ENCODE results near the gene ANKRD28. TPM values are rescaled to one million over a fixed set of nuclear protein-coding genes. Genes with fewer than 3 reads are reported as not detected.

Gene ANKRD28
- total and polyA plus RNA-seq, 9 of the 15 experiments (the other 6 are each of a cell fraction or from before 2014, with no cell fraction given) = 11.7 to 66.0 (median 36.7) TPM

DNA sequence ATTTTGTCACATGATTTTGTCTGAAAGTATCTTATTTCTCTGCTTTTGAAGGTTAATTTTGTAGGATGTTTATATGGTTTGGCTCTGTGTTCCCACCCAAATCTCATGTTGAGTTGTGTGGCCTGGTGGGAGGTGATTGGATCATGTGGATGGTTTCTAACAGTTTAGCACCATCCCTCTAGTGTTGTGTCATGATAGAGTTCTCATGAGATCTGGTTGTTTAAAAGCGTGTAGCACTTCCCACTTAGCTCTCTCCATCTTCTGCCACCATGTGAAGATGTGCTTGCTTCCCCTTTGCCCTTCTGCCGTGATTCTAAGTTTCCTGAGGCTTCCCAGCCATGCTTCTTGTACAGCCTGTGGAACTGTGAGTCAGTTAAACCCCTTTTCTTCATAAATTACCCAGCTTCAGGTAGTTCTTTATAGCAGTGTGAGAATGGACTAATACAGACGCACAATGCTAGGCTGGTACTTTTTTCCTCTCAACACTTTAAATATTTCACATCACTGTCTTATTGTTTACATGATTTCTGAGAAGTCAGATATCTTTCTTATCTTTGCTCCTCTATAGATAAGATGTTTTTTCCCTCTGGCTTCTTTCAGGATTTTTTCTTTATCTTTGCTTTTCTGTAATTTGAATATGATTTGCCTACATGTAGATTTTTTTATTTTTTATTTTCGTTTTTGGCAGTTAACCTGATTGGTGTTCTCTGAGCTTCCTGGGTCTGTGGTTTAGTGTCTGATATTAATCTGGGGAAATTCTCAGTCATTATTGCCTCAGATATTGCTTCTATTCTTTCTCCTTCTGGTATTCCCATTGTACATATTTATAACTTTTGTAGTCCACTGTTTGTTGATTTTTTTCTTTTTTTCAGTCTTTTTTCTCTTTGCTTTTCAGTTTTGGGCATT is 174.0 kb downstream of the ANKRD28 start:
- BruUV-seq (replicated peaks) = no TSS peak
- intact Hi-C loops (cut with micrococcal nuclease) (no loop called here), in situ Hi-C loops (cut with MboI) (loop anchor here (10.0 kb wide), 1 partner anchor 621 kb away; no protein-coding TSS in a partner anchor)
- Histone ChIP-seq H3K4me3 (no peak overlapping the region), H3K4me2 (ENCODE audit: insufficient read depth, low read length) (no peak overlapping the region), H3K9me1 (ENCODE audit: control insufficient read depth, insufficient read depth, low read length) (no peaks in the 10 kb centered on the region), H3K4me1 (replicated peaks in 1 of 2; ENCODE audit: control insufficient read depth in 2 of 2, insufficient read depth in 2 of 2, low read length in 2 of 2) (peaks cover 0 to 5% of the 10 kb centered on the region in 2 experiments; a peak in 1 of 5 replicates), H2AFZ (ENCODE audit: low read depth, low read length) (no peak overlapping the region), H3K27ac (ENCODE audit: extremely low read depth, low read depth, low read length) (no peak overlapping the region), H3K9ac (ENCODE audit: insufficient read depth in 1 of 2, low read depth in 2 of 2, low read length in 2 of 2) (no peak overlapping the region), H3K27me3 (ENCODE audit: control insufficient read depth in 2 of 2, insufficient read depth in 2 of 2, low read length in 2 of 2) (no peaks in the 10 kb centered on the region), H3K36me3 (ENCODE audit: control insufficient read depth, insufficient read depth, low read length) (no peaks in the 10 kb centered on the region), H4K20me1 (replicated peaks; ENCODE audit: control insufficient read depth, insufficient read depth, low read length) (no peaks in the 10 kb centered on the region), H3K79me2 (ENCODE audit: control insufficient read depth, insufficient read depth, low read length) (no peaks in the 10 kb centered on the region), H3K9me3 (replicated peaks; ENCODE audit: control insufficient read depth, insufficient read depth, low read depth, low read length) (no peaks in the 10 kb centered on the region; the same call in 1 of the 2 replicates)
- 13% methylated on average over 4 of the region's 4 CpGs for WGBS (ENCODE audit: insufficient coverage, low coverage, missing lambda C conversion rate)
- ATAC-seq = no peak
- POLR2A ChIA-PET = no interaction called here
- no peak for TF ChIP-seq SMARCA4 (IDR thresholded peaks at IDR 0.05)
- TF ChIP-seq IRF9 (tag; IDR thresholded peaks at IDR 0.05) = no peak
- no peak for TF ChIP-seq RBM39 (optimal IDR thresholded peaks at IDR 0.05; ENCODE audit: low read depth, low read length)
- TF ChIP-seq, protein P1, sequence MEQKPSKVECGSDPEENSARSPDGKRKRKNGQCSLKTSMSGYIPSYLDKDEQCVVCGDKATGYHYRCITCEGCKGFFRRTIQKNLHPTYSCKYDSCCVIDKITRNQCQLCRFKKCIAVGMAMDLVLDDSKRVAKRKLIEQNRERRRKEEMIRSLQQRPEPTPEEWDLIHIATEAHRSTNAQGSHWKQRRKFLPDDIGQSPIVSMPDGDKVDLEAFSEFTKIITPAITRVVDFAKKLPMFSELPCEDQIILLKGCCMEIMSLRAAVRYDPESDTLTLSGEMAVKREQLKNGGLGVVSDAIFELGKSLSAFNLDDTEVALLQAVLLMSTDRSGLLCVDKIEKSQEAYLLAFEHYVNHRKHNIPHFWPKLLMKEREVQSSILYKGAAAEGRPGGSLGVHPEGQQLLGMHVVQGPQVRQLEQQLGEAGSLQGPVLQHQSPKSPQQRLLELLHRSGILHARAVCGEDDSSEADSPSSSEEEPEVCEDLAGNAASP (IDR thresholded peaks at IDR 0.05) = no peak
- no peak for TF ChIP-seq POU5F1 (IDR thresholded peaks at IDR 0.05; ENCODE audit: borderline replicate concordance, low read depth, low read length, partially characterized antibody)
- TF ChIP-seq ZNF551 (CRISPR knock-in tag; IDR thresholded peaks at IDR 0.05) = no peak
- no peak for TF ChIP-seq BDP1 (IDR thresholded peaks at IDR 0.05; ENCODE audit: insufficient read depth, insufficient read length)
- TF ChIP-seq BRD9 (IDR thresholded peaks at IDR 0.05; ENCODE audit: low read depth, partially characterized antibody) = no peak
- CTCF ChIA-PET (ENCODE audit: low intra/inter-chr PET ratio) = no interaction called here
- no peak for DNase-seq (ENCODE audit: extremely low read depth in 1 of 4, low spot score in 3 of 4)
- no peak for FAIRE-seq

Data from K562 (cell line).